ENCODE measurements around the gene DHX38. TPM values are rescaled to one million over a fixed set of nuclear protein-coding genes. Genes with fewer than 3 reads are reported as not detected.

DHX38 gene
- total RNA-seq, 1 experiment from 2014 or later: 25.0 TPM

- no peak for DNase-seq (ENCODE audit: low spot score)
Measured at GRCh38 chr16:72083778-72084404, 9.8 kb upstream of the DHX38 start.

- no peak for DNase-seq (ENCODE audit: low spot score)
Measured at GRCh38 chr16:72084445-72084844, 9.2 kb upstream of the DHX38 start.

- no peak for DNase-seq (ENCODE audit: low spot score)
Measured at GRCh38 chr16:72085002-72085401, 8.6 kb upstream of the DHX38 start.

GRCh38 chr16:72091217-72091616, 2.4 kb upstream of the DHX38 start:
- no peak for DNase-seq (ENCODE audit: low spot score)

GRCh38 chr16:72092832-72093447, 707 bp upstream of the DHX38 start:
- peak; percentile 32 for DNase-seq (ENCODE audit: low spot score)

GRCh38 chr16:72094266-72094610, 591 bp downstream of the DHX38 start:
- no peak for DNase-seq (ENCODE audit: low spot score)

GRCh38 chr16:72098936-72099335, 5.3 kb downstream of the DHX38 start:
- no peak for DNase-seq (ENCODE audit: low spot score)

GRCh38 chr16:72099377-72099818, 5.8 kb downstream of the DHX38 start:
- DNase-seq (ENCODE audit: low spot score): peak; percentile 42

GRCh38 chr16:72101195-72101594, 7.5 kb downstream of the DHX38 start:
- DNase-seq (ENCODE audit: low spot score): no peak

- DNase-seq (ENCODE audit: low spot score): no peak
Measured at GRCh38 chr16:72104905-72105304, 11.3 kb downstream of the DHX38 start.

- no peak for DNase-seq (ENCODE audit: low spot score)
Measured at GRCh38 chr16:72105978-72106377, 12.3 kb downstream of the DHX38 start.

GRCh38 chr16:72107371-72107770, 13.7 kb downstream of the DHX38 start:
- DNase-seq (ENCODE audit: low spot score): no peak

GRCh38 chr16:72108353-72109102, 14.9 kb downstream of the DHX38 start:
- no peak for DNase-seq (ENCODE audit: low spot score)

GRCh38 chr16:72109300-72109699, 15.7 kb downstream of the DHX38 start:
- no peak for DNase-seq (ENCODE audit: low spot score)

- no peak for DNase-seq (ENCODE audit: low spot score)
Measured at GRCh38 chr16:72109966-72110530, 16.4 kb downstream of the DHX38 start.

- no peak for DNase-seq (ENCODE audit: low spot score)
Measured at GRCh38 chr16:72110662-72111615, 17.3 kb downstream of the DHX38 start.

- no peak for DNase-seq (ENCODE audit: low spot score)
Measured at GRCh38 chr16:72111657-72112451, 18.2 kb downstream of the DHX38 start.

GRCh38 chr16:72112452-72112792, 18.8 kb downstream of the DHX38 start:
- DNase-seq (ENCODE audit: low spot score): no peak

GRCh38 chr16:72112906-72113615, 19.4 kb downstream of the DHX38 start:
- no peak for DNase-seq (ENCODE audit: low spot score)

- no peak for DNase-seq (ENCODE audit: low spot score)
Measured at GRCh38 chr16:72113616-72113945, 19.9 kb downstream of the DHX38 start.

All from H4 (cell line).